Mucosa of descending colon (tissue), 3 donors: ENCODE results near the gene CSGALNACT2. TPM values are rescaled to one million over a fixed set of nuclear protein-coding genes. Genes with fewer than 3 reads are reported as not detected.

ENCODE experiments used
- ATAC-seq: fragments of 200-7000 bp; cut with Tn5 transposase; one replicate; pipeline ENCODE4 v1.9.1; 2020; ENCODE audit warnings: mild to moderate bottlenecking, moderate library complexity
- DNase-seq, 3 donors: peaks; one replicate each; pipeline ENCODE4 v3.0.0-alpha.2; 2020
- H3K36me3 ChIP-seq: fragments of 200-600 bp; one replicate; pipeline ENCODE4 v1.8.0; 2021; ENCODE audit warnings: low read depth, mild to moderate bottlenecking
- H3K4me1 ChIP-seq: fragments of 200-600 bp; one replicate; pipeline ENCODE4 v1.8.0; 2021; ENCODE audit warnings: low read depth, mild to moderate bottlenecking
- H3K4me3 ChIP-seq: fragments of 200-600 bp; one replicate; pipeline ENCODE4 v1.8.0; 2021; ENCODE audit warnings: mild to moderate bottlenecking
- H3K9me3 ChIP-seq: fragments of 200-600 bp; one replicate; pipeline ENCODE4 v1.8.0; 2021; ENCODE audit warnings: mild to moderate bottlenecking
- CTCF ChIP-seq: fragments of 200-600 bp; IDR thresholded peaks from one replicate; pipeline ENCODE4 v1.8.0; 2022; ENCODE audit warnings: antibody characterized with exemption, mild to moderate bottlenecking
- intact Hi-C, 2 donors: fragments of 100-400 bp; cut with DNase I in 1 of 2; cut with micrococcal nuclease in 1 of 2; formaldehyde crosslinking; loops; one replicate each; pipeline versions ENCODE4 v1.11.0 to v1.11.1; 2022; cut with DNase I, micrococcal nuclease
- total RNA-seq, 3 donors: library from RNA; stranded (reverse); fragmentation: NEBNext Ultra II Directional in 2 of 3; extraction: Animal tissue kit (Norgen Biotek cat#: 25700) in 2 of 3; gene quantifications; one replicate each; pipeline versions ENCODE4 v1.2.1 to v1.2.4, GENCODE V29; 2021 to 2023
- donor health status: DM: no; HTN: no; CAD: no; lungs with moderate emphysema.
- donor health status: DM: no; HTN: no; CAD: no.
- donor health status: DM: no; HTN: yes; CAD: no.

Gene CSGALNACT2
- total RNA-seq, 3 donors from 2014 or later = 3.9 to 20.1 (median 7.4) TPM

GRCh38 chr10:43132867-43133787 is 5.1 kb upstream of the CSGALNACT2 start:
- intact Hi-C loops = no loop called here
- TF ChIP-seq CTCF = no peak
- no peak for DNase-seq

GRCh38 chr10:43134126-43134905 is 3.9 kb upstream of the CSGALNACT2 start:
- no peak for ATAC-seq
- Histone ChIP-seq H3K4me3 (no peak overlapping the region), H3K9me3 (no peaks in the 10 kb centered on the region), H3K4me1 (peaks cover 8% of the 10 kb centered on the region), H3K36me3 (no peaks in the 10 kb centered on the region)
- intact Hi-C loops = no loop called here
- no peak for TF ChIP-seq CTCF
- DNase-seq = no peak

More at GRCh38 chr10:43132867-43133787, 5.1 kb upstream of the CSGALNACT2 start:
- no peaks in the 10 kb centered on the region for H3K9me3 ChIP-seq
- no peaks in the 10 kb centered on the region for H3K36me3 ChIP-seq
- H3K4me3 ChIP-seq = no peak overlapping the region
- ATAC-seq = no peak
- peaks cover 7% of the 10 kb centered on the region for H3K4me1 ChIP-seq

- Histone ChIP-seq H3K4me3 (no peak overlapping the region), H3K4me1 (peaks cover 13% of the 10 kb centered on the region), H3K9me3 (no peaks in the 10 kb centered on the region), H3K36me3 (no peaks in the 10 kb centered on the region)
- intact Hi-C loops = no loop called here
- no peak for ATAC-seq
- no peak for DNase-seq
- TF ChIP-seq CTCF = no peak
Measured at GRCh38 chr10:43135064-43135463, 3.2 kb upstream of the CSGALNACT2 start.

GRCh38 chr10:43135656-43136055 is 2.6 kb upstream of the CSGALNACT2 start:
- no peaks in the 10 kb centered on the region for H3K9me3 ChIP-seq
- no peak for TF ChIP-seq CTCF
- DNase-seq (no peak), ATAC-seq (no peak)
- H3K36me3 ChIP-seq = no peaks in the 10 kb centered on the region
- H3K4me3 ChIP-seq = no peak overlapping the region
- intact Hi-C loops = no loop called here
- H3K4me1 ChIP-seq = peaks cover 13% of the 10 kb centered on the region

- no peak for ATAC-seq
- Histone ChIP-seq H3K9me3 (no peaks in the 10 kb centered on the region), H3K4me1 (peaks cover 13% of the 10 kb centered on the region), H3K36me3 (no peaks in the 10 kb centered on the region), H3K4me3 (no peak overlapping the region)
- peak in 1 of 3 donors; percentile 29 for DNase-seq
- TF ChIP-seq CTCF = no peak
- intact Hi-C loops = no loop called here
Measured at GRCh38 chr10:43136432-43136831, 1.8 kb upstream of the CSGALNACT2 start.
